ENCODE results near the gene CDC42BPB. TPM values are rescaled to one million over a fixed set of nuclear protein-coding genes. Genes with fewer than 3 reads are reported as not detected.

CDC42BPB gene
- total and polyA plus RNA-seq, 2 of the 13 experiments (the other 11 are each of a cell fraction or from before 2014, with no cell fraction given), result 19.7 to 32.3 TPM

DNA sequence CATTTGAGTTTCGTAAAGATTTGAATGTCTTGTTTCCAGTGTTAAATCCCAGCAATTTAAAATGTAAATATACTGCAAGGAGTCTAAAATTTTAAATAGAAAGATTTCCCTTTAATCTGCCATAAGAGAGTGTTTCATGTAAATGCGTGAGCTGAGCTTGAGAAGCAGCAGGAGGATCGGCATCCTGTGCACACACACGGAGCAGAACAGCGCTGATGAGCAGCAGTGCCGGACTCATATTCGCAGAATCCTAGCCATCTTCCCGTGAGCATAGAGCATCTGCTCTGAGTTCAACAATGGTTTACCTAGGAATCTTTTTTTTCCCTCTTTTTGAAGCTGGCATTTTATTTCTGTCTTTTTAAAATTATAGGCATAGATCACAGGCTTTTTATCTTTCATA, 164.7 kb downstream of the CDC42BPB start:
- Histone ChIP-seq H3K36me3 (replicated peaks in 1 of 2; ENCODE audit: control insufficient read depth in 1 of 2, insufficient read depth in 2 of 2, low read length in 2 of 2) (peaks cover 5 to 8% of the 10 kb centered on the region in 2 experiments; a peak in 3 of 5 replicates), H2AFZ (ENCODE audit: low read length) (no peak overlapping the region), H3K4me3 (replicated peaks in 1 of 3; ENCODE audit: insufficient read depth in 1 of 3, low read depth in 2 of 3, low read length in 3 of 3) (no peak overlapping the region), H3K27me3 (ENCODE audit: control insufficient read depth in 1 of 2, insufficient read depth in 2 of 2, low read length in 2 of 2) (no peaks in the 10 kb centered on the region), H3K9ac (ENCODE audit: insufficient read depth, low read depth, low read length) (no peak overlapping the region), H3K9me3 (ENCODE audit: low read length) (no peaks in the 10 kb centered on the region), H3K4me1 (ENCODE audit: insufficient read depth, low read length) (peaks cover 17% of the 10 kb centered on the region), H4K20me1 (ENCODE audit: insufficient read depth, low read length) (no peaks in the 10 kb centered on the region), H3K4me2 (ENCODE audit: low read depth, low read length) (no peak overlapping the region), H3K27ac (ENCODE audit: extremely low read length, insufficient read depth, low read length) (no peak overlapping the region), H3K79me2 (ENCODE audit: insufficient read depth, low read length) (no peaks in the 10 kb centered on the region)
- TF ChIP-seq, protein P1, sequence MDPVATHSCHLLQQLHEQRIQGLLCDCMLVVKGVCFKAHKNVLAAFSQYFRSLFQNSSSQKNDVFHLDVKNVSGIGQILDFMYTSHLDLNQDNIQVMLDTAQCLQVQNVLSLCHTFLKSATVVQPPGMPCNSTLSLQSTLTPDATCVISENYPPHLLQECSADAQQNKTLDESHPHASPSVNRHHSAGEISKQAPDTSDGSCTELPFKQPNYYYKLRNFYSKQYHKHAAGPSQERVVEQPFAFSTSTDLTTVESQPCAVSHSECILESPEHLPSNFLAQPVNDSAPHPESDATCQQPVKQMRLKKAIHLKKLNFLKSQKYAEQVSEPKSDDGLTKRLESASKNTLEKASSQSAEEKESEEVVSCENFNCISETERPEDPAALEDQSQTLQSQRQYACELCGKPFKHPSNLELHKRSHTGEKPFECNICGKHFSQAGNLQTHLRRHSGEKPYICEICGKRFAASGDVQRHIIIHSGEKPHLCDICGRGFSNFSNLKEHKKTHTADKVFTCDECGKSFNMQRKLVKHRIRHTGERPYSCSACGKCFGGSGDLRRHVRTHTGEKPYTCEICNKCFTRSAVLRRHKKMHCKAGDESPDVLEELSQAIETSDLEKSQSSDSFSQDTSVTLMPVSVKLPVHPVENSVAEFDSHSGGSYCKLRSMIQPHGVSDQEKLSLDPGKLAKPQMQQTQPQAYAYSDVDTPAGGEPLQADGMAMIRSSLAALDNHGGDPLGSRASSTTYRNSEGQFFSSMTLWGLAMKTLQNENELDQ (CRISPR knock-in tag; IDR thresholded peaks at IDR 0.05; ENCODE audit: borderline replicate concordance), result no peak
- TF ChIP-seq ISX (CRISPR knock-in tag; conservative IDR thresholded peaks at IDR 0.05) (no peak), ZFX (CRISPR knock-in tag; IDR thresholded peaks at IDR 0.05; ENCODE audit: low read depth) (no peak)
- ChIA-PET POLR2A (no interaction called here), CTCF (ENCODE audit: low intra/inter-chr PET ratio, low total read pairs) (no interaction called here)
- in situ Hi-C loops (cut with HindIII; ENCODE audit: extremely low pct_ligation_motif_present, low pct_unique_long_range_greater_than_20kb), result no loop called here
- WGBS (ENCODE audit: low lambda C conversion rate), result 96% methylated on average over 8 of the region's 8 CpGs
- DNase-seq (ENCODE audit: low spot score) (no peak), FAIRE-seq (no peak), ATAC-seq (no peak)
- no TSS peak for BruUV-seq (replicated peaks)
- intact Hi-C loops (cut with micrococcal nuclease; ENCODE audit: unreplicated experiment), result no loop called here

DNA sequence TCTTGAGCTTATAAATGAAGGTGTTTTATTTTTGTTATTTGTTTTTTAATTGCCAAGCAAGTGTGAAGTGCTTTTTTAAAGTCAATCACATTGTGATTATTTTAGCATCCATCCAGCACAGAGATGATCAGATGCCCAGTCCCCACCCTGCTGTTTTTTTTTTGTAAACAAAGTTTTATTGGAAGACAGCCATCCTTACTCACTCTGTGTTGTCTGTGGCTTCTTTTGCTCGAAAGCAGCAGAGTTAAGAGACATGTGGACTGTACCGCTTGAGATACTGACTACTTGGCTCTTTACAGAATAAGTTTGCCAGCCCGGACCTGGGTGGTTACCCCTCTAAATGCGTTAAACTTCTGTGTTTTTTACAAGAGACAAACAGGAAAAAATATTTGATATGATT, 165.8 kb downstream of the CDC42BPB start:
- in situ Hi-C loops (cut with HindIII; ENCODE audit: extremely low pct_ligation_motif_present, low pct_unique_long_range_greater_than_20kb) (no loop called here), intact Hi-C loops (cut with micrococcal nuclease; ENCODE audit: unreplicated experiment) (no loop called here)
- ATAC-seq (no peak), DNase-seq (ENCODE audit: low spot score) (no peak), FAIRE-seq (no peak)
- Histone ChIP-seq H3K4me3 (replicated peaks in 1 of 3; ENCODE audit: insufficient read depth in 1 of 3, low read depth in 2 of 3, low read length in 3 of 3) (no peak overlapping the region), H3K4me2 (ENCODE audit: low read depth, low read length) (no peak overlapping the region), H3K36me3 (replicated peaks in 1 of 2; ENCODE audit: control insufficient read depth in 1 of 2, insufficient read depth in 2 of 2, low read length in 2 of 2) (peaks cover 5 to 8% of the 10 kb centered on the region in 2 experiments; a peak in 3 of 5 replicates), H2AFZ (ENCODE audit: low read length) (no peak overlapping the region), H3K27ac (ENCODE audit: extremely low read length, insufficient read depth, low read length) (no peak overlapping the region), H3K9me3 (ENCODE audit: low read length) (no peaks in the 10 kb centered on the region), H3K27me3 (ENCODE audit: control insufficient read depth in 1 of 2, insufficient read depth in 2 of 2, low read length in 2 of 2) (no peaks in the 10 kb centered on the region), H4K20me1 (ENCODE audit: insufficient read depth, low read length) (no peaks in the 10 kb centered on the region), H3K4me1 (ENCODE audit: insufficient read depth, low read length) (peaks cover 6% of the 10 kb centered on the region), H3K79me2 (ENCODE audit: insufficient read depth, low read length) (no peaks in the 10 kb centered on the region), H3K9ac (ENCODE audit: insufficient read depth, low read depth, low read length) (no peak overlapping the region)
- 96% methylated on average over 4 of the region's 4 CpGs for WGBS (ENCODE audit: low lambda C conversion rate)
- TF ChIP-seq, protein P2, sequence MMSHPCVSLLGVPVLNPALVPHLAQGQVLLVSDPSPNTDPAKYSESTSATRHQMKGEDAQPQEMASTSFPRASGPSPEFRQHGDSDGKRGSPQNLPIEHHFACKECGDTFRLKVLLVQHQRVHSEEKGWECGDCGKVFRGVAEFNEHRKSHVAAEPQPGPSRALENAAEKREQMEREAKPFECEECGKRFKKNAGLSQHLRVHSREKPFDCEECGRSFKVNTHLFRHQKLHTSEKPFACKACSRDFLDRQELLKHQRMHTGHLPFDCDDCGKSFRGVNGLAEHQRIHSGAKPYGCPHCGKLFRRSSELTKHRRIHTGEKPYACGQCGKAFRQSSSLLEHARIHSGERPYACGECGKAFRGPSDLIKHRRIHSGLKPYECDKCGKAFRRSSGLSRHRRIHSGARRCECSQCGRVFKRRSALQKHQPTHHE (CRISPR knock-in tag; IDR thresholded peaks at IDR 0.05; ENCODE audit: borderline replicate concordance), result no peak
- no peak for TF ChIP-seq NBN (conservative IDR thresholded peaks at IDR 0.05)
- TF ChIP-seq, protein P3, sequence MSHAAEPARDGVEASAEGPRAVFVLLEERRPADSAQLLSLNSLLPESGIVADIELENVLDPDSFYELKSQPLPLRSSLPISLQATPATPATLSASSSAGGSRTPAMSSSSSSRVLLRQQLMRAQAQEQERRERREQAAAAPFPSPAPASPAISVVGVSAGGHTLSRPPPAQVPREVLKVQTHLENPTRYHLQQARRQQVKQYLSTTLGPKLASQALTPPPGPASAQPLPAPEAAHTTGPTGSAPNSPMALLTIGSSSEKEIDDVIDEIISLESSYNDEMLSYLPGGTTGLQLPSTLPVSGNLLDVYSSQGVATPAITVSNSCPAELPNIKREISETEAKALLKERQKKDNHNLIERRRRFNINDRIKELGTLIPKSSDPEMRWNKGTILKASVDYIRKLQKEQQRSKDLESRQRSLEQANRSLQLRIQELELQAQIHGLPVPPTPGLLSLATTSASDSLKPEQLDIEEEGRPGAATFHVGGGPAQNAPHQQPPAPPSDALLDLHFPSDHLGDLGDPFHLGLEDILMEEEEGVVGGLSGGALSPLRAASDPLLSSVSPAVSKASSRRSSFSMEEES (CRISPR knock-in tag; IDR thresholded peaks at IDR 0.05), result no peak
- ChIA-PET CTCF (ENCODE audit: low intra/inter-chr PET ratio, low total read pairs) (no interaction called here), POLR2A (no interaction called here)
- BruUV-seq (replicated peaks), result no TSS peak
